Heart right ventricle (tissue), 16 donors: Measurements from ENCODE around the gene ANKRD60. TPM values are rescaled to one million over a fixed set of nuclear protein-coding genes. Genes with fewer than 3 reads are reported as not detected.

Source experiments
- ATAC-seq, 8 donors: fragments of 200-7000 bp; cut with Tn5 transposase; one replicate each; pipeline ENCODE4 v1.9.1; 2020; ENCODE audit warnings: mild to moderate bottlenecking in 8 of 8, moderate library complexity in 8 of 8, moderate number of reproducible peaks in 1 of 8
- DNase-seq, 2 donors: peaks; one replicate each; pipeline ENCODE4 v3.0.0-alpha.2; 2020
- H3K27ac ChIP-seq, 10 donors: fragments of 200-600 bp; sonication (generic) in 2 of 10; one replicate each; pipeline versions ENCODE4 v1.5.0 to v1.8.0; 2020 to 2022; ENCODE audit warnings: mild to moderate bottlenecking in 3 of 10
- H3K27me3 ChIP-seq, 7 donors: fragments of 200-600 bp; one replicate each; pipeline ENCODE4 v1.8.0; 2021 to 2022; ENCODE audit warnings: mild to moderate bottlenecking in 2 of 7
- H3K36me3 ChIP-seq, 9 donors: fragments of 200-600 bp; sonication (generic) in 1 of 9; one replicate each; pipeline versions ENCODE4 v1.5.0 to v1.8.0; 2020 to 2022; ENCODE audit warnings: mild to moderate bottlenecking in 2 of 9
- H3K4me1 ChIP-seq, 9 donors: fragments of 200-600 bp; sonication (generic) in 1 of 9; one replicate each; pipeline versions ENCODE4 v1.5.0 to v1.8.0; 2020 to 2022; ENCODE audit warnings: mild to moderate bottlenecking in 4 of 9
- H3K4me3 ChIP-seq, 10 donors: fragments of 200-600 bp; sonication (generic) in 2 of 10; one replicate each; pipeline versions ENCODE4 v1.5.0 to v1.8.0; 2020 to 2022; ENCODE audit warnings: mild to moderate bottlenecking in 7 of 10, moderate library complexity in 2 of 10
- H3K9me3 ChIP-seq, 11 donors: fragments of 200-600 bp in 10 of 11; sonication (generic) in 2 of 11; one replicate each; pipeline versions ENCODE4 v1.5.0 to v1.8.0; 2013 to 2022; ENCODE audit warnings: mild to moderate bottlenecking in 2 of 11, control low read depth in 1 of 11, moderate library complexity in 1 of 11
- WGBS, 2 donors: extraction: QIAGEN DNeasy Blood & Tissue Kit; methylation state at CpG; one replicate each; pipeline ENCODE4 v1.1.7; 2013; ENCODE audit warnings: inconsistent platforms in 1 of 2; 5-methylcytosine and 5-hydroxymethylcytosine counted together
- intact Hi-C, 10 donors: fragments of 100-400 bp; cut with DNase I; formaldehyde crosslinking; loops; one replicate each; pipeline versions ENCODE4 v1.11.1 to v1.14.2; 2022
- polyA plus RNA-seq, 2 donors: library from polyadenylated mRNA; stranded (reverse); fragments of 200-250 nt; gene quantifications; one replicate each; pipeline ENCODE4 v1.2.3, GENCODE V29; 2013
- total RNA-seq, 10 donors: library from RNA; stranded (reverse); fragmentation: NEBNext Ultra II Directional in 3 of 10; extraction: Animal tissue kit (Norgen Biotek cat#: 25700) in 3 of 10; gene quantifications; one replicate each; pipeline versions ENCODE4 v1.2.1 to v1.2.4, GENCODE V29; 2021 to 2023
- TF ChIP-seq, protein P1 (sequence below), 9 donors: fragments of 200-600 bp; sonication (generic) in 2 of 9; IDR thresholded peaks; one replicate each; pipeline versions ENCODE4 v1.5.0 to v1.8.0; 2021 to 2022; ENCODE audit warnings: antibody characterized with exemption in 9 of 9, mild to moderate bottlenecking in 5 of 9, moderate library complexity in 1 of 9
- donor health status: Arrhythmogenic right ventricular cardiomyopathy.
- donor health status: ischemic (EF 13 %, LVEDD 7.1; RV severe dilation, severe dysfunction).
- donor health status: healthy with polysubstance abuse.
- donor health status: DM: no; HTN: yes; CAD: no.
- donor health status: DM: no; HTN: no; CAD: no.
- donor health status: ischemic (EF 25% LVEDD 6.9; RV normal size, moderate dysfunction).
- donor health status: ischemic (EF 25% LVEDD 5.7; RV mildly dilated, moderate dysfunction).
- donor health status: healthy.
- donor health status: DM: yes; HTN: yes; CAD: no.
- donor health status: Ischemic cardiomyopathy.
- donor health status: ischemic (EF 35%, LVEDD 5.7; RV mildly dilated, moderate dysfunction).
- donor health status: nonischemic (EF 11% LVEDD 7.7; RV severe dilation, severe dysfunction).
- donor health status: DM: yes; HTN: yes; CAD: no.
- donor health status: PGD.
- donor health status: ischemic (EF 29% LVEDD 5.4; RV normal size, mild dysfunction).
- donor health status: nonischemic (EF 23%, LVEDD 6.1; RV moderate dilation, normal function).

ANKRD60 gene
- total and polyA plus RNA-seq, 12 donors, result not detected

DNA sequence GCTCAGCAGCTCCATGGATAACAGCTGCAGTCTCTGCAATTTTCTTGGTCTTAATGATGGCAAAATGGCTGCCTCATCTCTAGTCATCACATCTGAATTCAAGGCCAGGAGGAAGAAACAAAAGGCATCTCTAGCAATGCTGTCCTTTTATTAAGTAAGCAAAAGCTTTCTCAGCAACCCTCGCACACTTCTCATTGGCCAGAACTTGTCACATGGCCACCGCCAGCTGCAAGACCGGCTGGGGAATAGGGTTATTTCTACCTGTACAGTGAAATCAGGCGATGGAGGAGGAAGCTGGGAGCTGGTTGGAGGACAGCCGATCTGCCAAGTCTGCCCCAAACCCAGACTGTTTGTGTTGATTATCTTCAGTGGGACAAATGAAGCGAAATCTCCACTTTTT is 33.4 kb downstream of the ANKRD60 start:
- TF ChIP-seq, protein P1, sequence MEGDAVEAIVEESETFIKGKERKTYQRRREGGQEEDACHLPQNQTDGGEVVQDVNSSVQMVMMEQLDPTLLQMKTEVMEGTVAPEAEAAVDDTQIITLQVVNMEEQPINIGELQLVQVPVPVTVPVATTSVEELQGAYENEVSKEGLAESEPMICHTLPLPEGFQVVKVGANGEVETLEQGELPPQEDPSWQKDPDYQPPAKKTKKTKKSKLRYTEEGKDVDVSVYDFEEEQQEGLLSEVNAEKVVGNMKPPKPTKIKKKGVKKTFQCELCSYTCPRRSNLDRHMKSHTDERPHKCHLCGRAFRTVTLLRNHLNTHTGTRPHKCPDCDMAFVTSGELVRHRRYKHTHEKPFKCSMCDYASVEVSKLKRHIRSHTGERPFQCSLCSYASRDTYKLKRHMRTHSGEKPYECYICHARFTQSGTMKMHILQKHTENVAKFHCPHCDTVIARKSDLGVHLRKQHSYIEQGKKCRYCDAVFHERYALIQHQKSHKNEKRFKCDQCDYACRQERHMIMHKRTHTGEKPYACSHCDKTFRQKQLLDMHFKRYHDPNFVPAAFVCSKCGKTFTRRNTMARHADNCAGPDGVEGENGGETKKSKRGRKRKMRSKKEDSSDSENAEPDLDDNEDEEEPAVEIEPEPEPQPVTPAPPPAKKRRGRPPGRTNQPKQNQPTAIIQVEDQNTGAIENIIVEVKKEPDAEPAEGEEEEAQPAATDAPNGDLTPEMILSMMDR (IDR thresholded peaks at IDR 0.05), result no peak
- 87 to 94% methylated on average over 6 of the region's 6 CpGs for WGBS, 2 donors
- Histone ChIP-seq H3K27ac (no peak overlapping the region), H3K9me3 (no peaks in the 10 kb centered on the region), H3K4me3 (no peak overlapping the region), H3K27me3 (peaks cover 0 to 27% (median 13%) of the 10 kb centered on the region in 7 donors), H3K36me3 (no peaks in the 10 kb centered on the region), H3K4me1 (peaks cover 0 to 6% (median 0%) of the 10 kb centered on the region in 9 donors)
- intact Hi-C loops, result no loop called here
- DNase-seq, result no peak
- ATAC-seq, result no peak

DNA sequence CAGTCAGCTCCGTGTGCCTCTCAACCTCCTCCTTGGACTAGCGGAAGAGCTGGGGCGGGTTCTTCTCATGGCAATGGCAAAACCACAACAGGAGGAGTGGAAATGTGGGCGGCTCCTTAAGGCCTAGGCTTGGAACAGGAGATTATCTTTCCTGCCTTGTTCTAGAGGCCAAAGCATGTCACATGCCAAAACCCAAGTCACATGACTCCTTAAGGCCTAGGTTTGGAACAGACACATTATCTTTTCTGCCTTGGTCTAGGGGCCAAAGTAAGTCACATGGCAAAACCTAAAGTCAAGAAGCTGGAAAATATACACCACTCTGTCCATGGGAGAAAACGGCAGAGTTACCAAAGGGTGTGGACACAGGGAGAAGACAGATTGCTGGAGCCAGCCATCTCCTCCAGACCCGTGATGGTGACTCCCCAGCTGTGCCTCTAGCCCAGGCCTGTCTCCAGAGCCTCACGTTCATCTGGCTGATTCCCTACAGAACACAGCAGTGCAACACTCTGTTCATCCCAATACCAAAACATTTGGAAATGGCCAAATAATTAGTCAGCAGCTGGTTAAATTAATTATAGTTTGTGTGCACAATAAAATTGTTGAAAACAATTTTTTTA is 34.2 kb downstream of the ANKRD60 start:
- Histone ChIP-seq H3K4me3 (no peak overlapping the region), H3K9me3 (no peaks in the 10 kb centered on the region), H3K27ac (no peak overlapping the region), H3K36me3 (no peaks in the 10 kb centered on the region), H3K27me3 (peaks cover 0 to 32% (median 16%) of the 10 kb centered on the region in 7 donors), H3K4me1 (peaks cover 0 to 4% (median 0%) of the 10 kb centered on the region in 9 donors)
- ATAC-seq (no peak), DNase-seq (no peak)
- intact Hi-C loops, result no loop called here
- WGBS, 2 donors, result 71 to 76% methylated on average over 7 of the region's 7 CpGs
- TF ChIP-seq, protein P1 (IDR thresholded peaks at IDR 0.05), result no peak

DNA sequence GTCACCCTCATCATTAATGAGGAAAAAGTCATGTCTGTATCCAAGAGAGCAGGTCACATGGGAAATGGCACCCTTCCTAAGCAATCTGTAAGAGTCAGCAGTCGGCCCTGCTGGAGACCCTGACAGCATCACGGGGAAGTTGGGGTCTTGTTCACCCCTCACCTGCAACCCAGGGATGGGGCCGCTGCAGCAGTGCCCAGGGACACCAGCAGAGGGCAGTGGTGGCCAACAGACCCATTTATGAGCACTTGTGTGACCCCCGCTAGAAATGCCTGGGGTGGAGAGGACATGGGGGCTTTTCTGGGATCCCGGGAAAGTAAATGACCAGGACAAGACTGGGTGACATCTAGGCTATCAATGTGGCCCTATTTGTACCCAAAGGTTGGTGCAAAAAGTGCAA is 35.9 kb downstream of the ANKRD60 start:
- no peak for DNase-seq
- no peaks in the 10 kb centered on the region for H3K4me1 ChIP-seq
- H3K9me3 ChIP-seq, result no peaks in the 10 kb centered on the region
- TF ChIP-seq, protein P1 (IDR thresholded peaks at IDR 0.05), result peak; percentile 19 to 72 (median 53)
- H3K27me3 ChIP-seq, result peaks cover 0 to 37% (median 16%) of the 10 kb centered on the region in 7 donors
- H3K36me3 ChIP-seq, result no peaks in the 10 kb centered on the region
- 36 to 46% methylated on average over 5 of the region's 5 CpGs for WGBS, 2 donors
- no peak for ATAC-seq
- intact Hi-C loops, result no loop called here
- H3K27ac ChIP-seq, result no peak overlapping the region
- H3K4me3 ChIP-seq, result no peak overlapping the region

DNA sequence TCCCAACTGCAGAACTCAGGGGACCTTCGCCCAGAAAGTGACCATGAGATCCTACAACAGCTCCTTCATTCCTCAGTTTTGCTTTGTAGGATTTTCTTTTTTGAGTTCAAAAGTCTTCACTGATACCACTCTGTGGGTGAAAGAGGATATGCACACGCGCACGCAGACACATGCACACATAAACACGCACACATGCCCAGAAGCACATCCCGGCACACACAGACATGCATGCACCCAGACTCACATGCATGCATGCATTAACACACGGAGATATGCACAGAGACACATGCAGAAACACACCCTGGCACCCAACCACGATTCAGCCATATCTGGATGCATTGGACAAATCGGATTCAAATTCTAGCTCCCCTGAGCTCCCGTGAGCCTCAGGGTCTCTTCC is 36.4 kb downstream of the ANKRD60 start:
- TF ChIP-seq, protein P1 (IDR thresholded peaks at IDR 0.05), result no peak
- intact Hi-C loops, result no loop called here
- Histone ChIP-seq H3K36me3 (no peaks in the 10 kb centered on the region), H3K27me3 (peaks cover 0 to 40% (median 16%) of the 10 kb centered on the region in 7 donors), H3K9me3 (no peaks in the 10 kb centered on the region), H3K4me1 (no peaks in the 10 kb centered on the region), H3K27ac (no peak overlapping the region), H3K4me3 (no peak overlapping the region)
- ATAC-seq (no peak), DNase-seq (no peak)
- WGBS, 2 donors, result 77% methylated on average over 10 of the region's 10 CpGs
